Neural crest cell (in vitro differentiated cells): ENCODE measurements around the gene PECR. TPM values are rescaled to one million over a fixed set of nuclear protein-coding genes. Genes with fewer than 3 reads are reported as not detected.
A peak's percentile ranks its signal among the peaks of the same experiment; 100 is the strongest.

ENCODE experiments used
- DNase-seq: peaks from one replicate; pipeline ENCODE4 v3.0.0; 2021; ENCODE audit warnings: low read depth, mixed read lengths, low spot score
- H3K27ac Mint-ChIP-seq: one replicate; pipeline ENCODE4 v1.8.0; 2021; ENCODE audit warnings: mild to moderate bottlenecking, mixed read lengths; ENCODE audit not compliant: unreplicated experiment
- H3K27me3 Mint-ChIP-seq: 2 replicates; pipeline ENCODE4 v1.8.0; 2021; ENCODE audit warnings: low read depth, mild to moderate bottlenecking, mixed read lengths
- H3K36me3 Mint-ChIP-seq: 2 replicates; pipeline ENCODE4 v1.8.0; 2021; ENCODE audit warnings: low read depth, mild to moderate bottlenecking, mixed read lengths
- H3K4me1 Mint-ChIP-seq: 2 replicates; pipeline ENCODE4 v1.8.0; 2021; ENCODE audit warnings: mixed read lengths
- H3K4me3 Mint-ChIP-seq: one replicate; pipeline ENCODE4 v1.8.0; 2021; ENCODE audit warnings: mild to moderate bottlenecking, mixed read lengths
- H3K9me3 Mint-ChIP-seq: 2 replicates; pipeline ENCODE4 v1.8.0; 2021; ENCODE audit warnings: mixed read lengths
- CTCF ChIP-seq: fragments of 200-600 bp; sonication (generic); conservative IDR thresholded peaks from 2 replicates; pipeline ENCODE4 v1.5.0; 2021; ENCODE audit warnings: antibody characterized with exemption, mild to moderate bottlenecking
- long read RNA-seq: library from polyadenylated mRNA; unstranded; transcript quantifications from one replicate; pipeline ENCODE4 v2.0.0, GENCODE V29; 2020
- total RNA-seq: library from RNA; stranded (reverse); gene quantifications from 2 replicates; pipeline ENCODE4 v1.2.1, GENCODE V29; 2021

The PECR gene
- 12.5 and 18.2 TPM in 2 replicates for total RNA-seq
- long read RNA-seq, transcript PECR-201 (8 exons, 1,853 nt) = major isoform, 33 of 42 reads
- long read RNA-seq, partial matches to known transcripts = 0 of 42 reads
- long read RNA-seq, other reads (novel, unspliced or antisense) = 9 of 42 reads

- Mint-ChIP-seq H3K9me3 (no peaks in the 10 kb centered on the region), H3K27ac (peak within 1 kb of the TSS; percentile 98), H3K4me3 (peak within 1 kb of the TSS; percentile 86), H3K27me3 (no peaks in the 10 kb centered on the region), H3K36me3 (peaks cover under 1% of the 10 kb centered on the region), H3K4me1 (peaks cover 51% of the 10 kb centered on the region)
- no peak for TF ChIP-seq CTCF
- DNase-seq = peak; percentile 68
These were observed at the start of gene PECR, which contains the start of gene TMEM169 for GRCh38 chr2:216081487-216082116. Gene PECR, minus strand, starts transcription at chr2:216081809. Its CDS starts 68 bp downstream, at chr2:216081741. Gene TMEM169, plus strand, starts transcription at chr2:216081919. Its CDS starts 14,045 bp downstream, at chr2:216095964.

- H3K27me3 Mint-ChIP-seq = no peaks in the 10 kb centered on the region
- TF ChIP-seq CTCF = peak; percentile 27
- no peaks in the 10 kb centered on the region for H3K9me3 Mint-ChIP-seq
- no peak overlapping the region for H3K27ac Mint-ChIP-seq
- no peak overlapping the region for H3K4me3 Mint-ChIP-seq
- H3K36me3 Mint-ChIP-seq = peaks cover 34% of the 10 kb centered on the region
- peaks cover 5% of the 10 kb centered on the region for H3K4me1 Mint-ChIP-seq
- no peak for DNase-seq
These were observed 48.9 kb upstream of the PECR start for GRCh38 chr2:216130346-216130971.

- Mint-ChIP-seq H3K9me3 (no peaks in the 10 kb centered on the region), H3K27ac (no peak overlapping the region), H3K27me3 (no peaks in the 10 kb centered on the region), H3K36me3 (peaks cover 26% of the 10 kb centered on the region), H3K4me1 (peaks cover 5% of the 10 kb centered on the region), H3K4me3 (no peak overlapping the region)
- DNase-seq = no peak
- TF ChIP-seq CTCF = no peak
These were observed 45.3 kb upstream of the PECR start for GRCh38 chr2:216126943-216127342.

- no peaks in the 10 kb centered on the region for H3K9me3 Mint-ChIP-seq
- DNase-seq = no peak
- H3K4me1 Mint-ChIP-seq = peaks cover 36% of the 10 kb centered on the region
- no peak overlapping the region for H3K4me3 Mint-ChIP-seq
- H3K27me3 Mint-ChIP-seq = no peaks in the 10 kb centered on the region
- H3K27ac Mint-ChIP-seq = no peak overlapping the region
- TF ChIP-seq CTCF = no peak
- H3K36me3 Mint-ChIP-seq = peaks cover 38% of the 10 kb centered on the region
These were observed 39.6 kb upstream of the PECR start for GRCh38 chr2:216121255-216121654.

DNA sequence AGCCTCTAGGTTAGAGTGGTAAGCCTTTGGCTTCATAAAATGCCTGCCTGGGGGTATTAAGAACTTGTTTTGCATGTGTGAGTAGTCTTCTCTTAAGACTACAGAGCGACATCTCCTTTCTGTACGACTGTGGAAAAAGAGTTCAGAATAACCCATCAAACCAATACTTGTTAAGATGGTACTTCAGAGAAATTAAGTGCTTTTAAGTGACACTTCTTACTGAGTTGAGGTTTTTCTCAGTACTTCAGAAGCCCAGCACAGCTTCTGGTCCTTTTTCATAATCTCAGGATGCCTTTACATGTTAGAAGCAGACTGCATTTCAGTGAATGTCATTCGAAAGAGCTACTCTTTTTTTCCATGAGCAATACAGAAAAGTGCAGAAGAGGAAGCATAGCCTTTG lies 38.4 kb upstream of the PECR start:
- Mint-ChIP-seq H3K27ac (no peak overlapping the region), H3K4me3 (peak overlapping the region; percentile 21), H3K36me3 (peaks cover 44% of the 10 kb centered on the region), H3K9me3 (no peaks in the 10 kb centered on the region), H3K4me1 (peaks cover 46% of the 10 kb centered on the region), H3K27me3 (no peaks in the 10 kb centered on the region)
- TF ChIP-seq CTCF = no peak
- DNase-seq = no peak
